HG02642 (cell line): ENCODE results near the gene LDLRAD4.

Experiments
- ATAC-seq: cut with Tn5 transposase; IDR thresholded peaks from one replicate; pipeline ENCODE4 v1.9.1; 2021; ENCODE audit warnings: mild to moderate bottlenecking; ENCODE audit not compliant: unreplicated experiment, poor library complexity

The LDLRAD4 gene

GRCh38 chr18:13537022-13537780, 318.6 kb downstream of the LDLRAD4 start:
- ATAC-seq = no peak

GRCh38 chr18:13538630-13539029, 320.1 kb downstream of the LDLRAD4 start:
- no peak for ATAC-seq

GRCh38 chr18:13539050-13539449, 320.5 kb downstream of the LDLRAD4 start:
- ATAC-seq = no peak

GRCh38 chr18:13539843-13540476, 321.4 kb downstream of the LDLRAD4 start:
- no peak for ATAC-seq

GRCh38 chr18:13540477-13541182, 322.1 kb downstream of the LDLRAD4 start:
- ATAC-seq = no peak

GRCh38 chr18:13541621-13542519, 323.3 kb downstream of the LDLRAD4 start:
- no peak for ATAC-seq

GRCh38 chr18:13542520-13542847, 323.9 kb downstream of the LDLRAD4 start:
- ATAC-seq = no peak

GRCh38 chr18:13543144-13543543, 324.6 kb downstream of the LDLRAD4 start:
- ATAC-seq = no peak

- no peak for ATAC-seq
These were observed 325.5 kb downstream of the LDLRAD4 start for GRCh38 chr18:13543811-13544732.

GRCh38 chr18:13544953-13545352, 326.4 kb downstream of the LDLRAD4 start:
- ATAC-seq = no peak

- no peak for ATAC-seq
These were observed 327.0 kb downstream of the LDLRAD4 start for GRCh38 chr18:13545514-13545913.

- no peak for ATAC-seq
These were observed 327.4 kb downstream of the LDLRAD4 start for GRCh38 chr18:13545955-13546354.

GRCh38 chr18:13546638-13547037, 328.1 kb downstream of the LDLRAD4 start:
- ATAC-seq = no peak

GRCh38 chr18:13547347-13547746, 328.8 kb downstream of the LDLRAD4 start:
- ATAC-seq = no peak

GRCh38 chr18:13548106-13548819, 329.7 kb downstream of the LDLRAD4 start:
- ATAC-seq = no peak

GRCh38 chr18:13548966-13549879, 330.7 kb downstream of the LDLRAD4 start:
- peak; percentile 80 for ATAC-seq

- no peak for ATAC-seq
These were observed 331.3 kb downstream of the LDLRAD4 start for GRCh38 chr18:13549880-13550232.
